ENCODE results near the gene PLAU.

GRCh38 chr10:73898730-73899410, 12.1 kb upstream of the PLAU start:
- TF ChIP-seq YY1 (IDR thresholded peaks at IDR 0.05; ENCODE audit: insufficient read depth, insufficient read length) (no peak), ZNF274 (IDR thresholded peaks at IDR 0.05; ENCODE audit: low read depth, low read length) (no peak)

All from NT2/D1 (cell line).